Adrenal gland (tissue), 5 donors: Measurements from ENCODE around the gene HDAC4.

ENCODE experiments used
- POLR2A ChIP-seq, 2 donors: fragments of 450-650 bp; IDR thresholded peaks; one replicate each; pipeline ENCODE4 v1.6.1; 2017; ENCODE audit warnings: antibody characterized with exemption in 2 of 2, mild to moderate bottlenecking in 2 of 2, moderate library complexity in 1 of 2
- TF ChIP-seq, protein P1 (sequence below), 6 experiments: fragments of 450-650 bp in 4 of 6; fragments of 200-600 bp in 2 of 6; sonication (generic) in 1 of 6; IDR thresholded peaks; 1 replicate in 5 of 6; 2 replicates in 1 of 6; pipeline versions ENCODE4 v1.5.1 to v1.8.0; 2016 to 2021; ENCODE audit warnings: antibody characterized with exemption in 6 of 6, mild to moderate bottlenecking in 2 of 6, moderate library complexity in 1 of 6
- donor health status: DM: no; HTN: no; CAD: no.

GRCh38 chr2:239250216-239251081, 150.4 kb downstream of the HDAC4 start:
- TF ChIP-seq, protein P1, sequence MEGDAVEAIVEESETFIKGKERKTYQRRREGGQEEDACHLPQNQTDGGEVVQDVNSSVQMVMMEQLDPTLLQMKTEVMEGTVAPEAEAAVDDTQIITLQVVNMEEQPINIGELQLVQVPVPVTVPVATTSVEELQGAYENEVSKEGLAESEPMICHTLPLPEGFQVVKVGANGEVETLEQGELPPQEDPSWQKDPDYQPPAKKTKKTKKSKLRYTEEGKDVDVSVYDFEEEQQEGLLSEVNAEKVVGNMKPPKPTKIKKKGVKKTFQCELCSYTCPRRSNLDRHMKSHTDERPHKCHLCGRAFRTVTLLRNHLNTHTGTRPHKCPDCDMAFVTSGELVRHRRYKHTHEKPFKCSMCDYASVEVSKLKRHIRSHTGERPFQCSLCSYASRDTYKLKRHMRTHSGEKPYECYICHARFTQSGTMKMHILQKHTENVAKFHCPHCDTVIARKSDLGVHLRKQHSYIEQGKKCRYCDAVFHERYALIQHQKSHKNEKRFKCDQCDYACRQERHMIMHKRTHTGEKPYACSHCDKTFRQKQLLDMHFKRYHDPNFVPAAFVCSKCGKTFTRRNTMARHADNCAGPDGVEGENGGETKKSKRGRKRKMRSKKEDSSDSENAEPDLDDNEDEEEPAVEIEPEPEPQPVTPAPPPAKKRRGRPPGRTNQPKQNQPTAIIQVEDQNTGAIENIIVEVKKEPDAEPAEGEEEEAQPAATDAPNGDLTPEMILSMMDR (IDR thresholded peaks at IDR 0.05), result no peak
- TF ChIP-seq POLR2A (IDR thresholded peaks at IDR 0.05), result no peak
